PC-9 (cell line): Measurements from ENCODE around the gene NAT8L. TPM values are rescaled to one million over a fixed set of nuclear protein-coding genes. Genes with fewer than 3 reads are reported as not detected.

Source experiments
- BruUV-seq: library from RNA; stranded (reverse); fragments of 400-500 nt; replicated peaks from 2 replicates; lab custom pipeline; 2021; lab: Mats Ljungman, UMichigan
- CTCF ChIA-PET: fragments of 300-600 bp; sonication (Branson Sonifier 250); formaldehyde crosslinking; loops from one replicate; lab custom pipeline; 2022; ENCODE audit warnings: antibody characterized with exemption; lab: Charles Lee
- POLR2A ChIA-PET: fragments of 300-600 bp; sonication (Branson Sonifier 250); formaldehyde crosslinking; loops from one replicate; lab custom pipeline; 2022; ENCODE audit warnings: antibody characterized with exemption; ENCODE audit not compliant: unreplicated experiment; lab: Charles Lee
- DNase-seq, 2 experiments: peaks; one replicate each; pipeline versions ENCODE4 v3.0.0 to v3.0.0-alpha.2; 2015 to 2022; ENCODE audit warnings: mixed read lengths in 1 of 2
- H2AFZ ChIP-seq: fragments of 200-600 bp; sonication (generic); 2 replicates; pipeline ENCODE4 v1.8.1; 2017; ENCODE audit warnings: antibody characterized with exemption
- H3F3A ChIP-seq: fragments of 200-600 bp; sonication (generic); 2 replicates; pipeline ENCODE4 v1.8.1; 2017; ENCODE audit warnings: antibody characterized with exemption, mild to moderate bottlenecking, low read depth; ENCODE audit not compliant: insufficient read depth
- H3K27ac ChIP-seq: fragments of 200-600 bp; sonication (generic); 2 replicates; pipeline ENCODE4 v1.6.1; 2016; ENCODE audit warnings: mixed run types
- H3K27me3 ChIP-seq: fragments of 200-600 bp; sonication (generic); 2 replicates; pipeline ENCODE4 v1.6.1; 2016; ENCODE audit warnings: low read depth, mixed run types; ENCODE audit not compliant: insufficient read depth
- H3K36me3 ChIP-seq: fragments of 200-600 bp; sonication (generic); 2 replicates; pipeline ENCODE4 v1.6.1; 2016; ENCODE audit warnings: low read depth, mixed run types
- H3K4me1 ChIP-seq: fragments of 200-600 bp; sonication (generic); replicated peaks from 2 replicates; pipeline ENCODE4 v1.6.1; 2016; ENCODE audit warnings: mixed run types; ENCODE audit not compliant: insufficient read depth
- H3K4me2 ChIP-seq: fragments of 200-600 bp; sonication (generic); 2 replicates; pipeline ENCODE4 v1.6.1; 2017; ENCODE audit warnings: mixed run types
- H3K4me3 ChIP-seq: fragments of 200-600 bp; sonication (generic); 2 replicates; pipeline ENCODE4 v1.6.1; 2016; ENCODE audit warnings: mixed run types
- H3K79me2 ChIP-seq: fragments of 200-600 bp; sonication (generic); 2 replicates; pipeline ENCODE4 v1.6.1; 2017; ENCODE audit warnings: low read depth, mixed run types
- H3K9me2 ChIP-seq: fragments of 200-600 bp; sonication (generic); 2 replicates; pipeline ENCODE4 v1.8.1; 2017; ENCODE audit warnings: mild to moderate bottlenecking; ENCODE audit not compliant: insufficient read depth
- H3K9me3 ChIP-seq: fragments of 200-600 bp; sonication (generic); 2 replicates; pipeline ENCODE4 v1.8.1; 2016; ENCODE audit warnings: low read depth; ENCODE audit not compliant: insufficient read depth
- H4K20me1 ChIP-seq: fragments of 200-600 bp; sonication (generic); 2 replicates; pipeline ENCODE4 v1.8.1; 2017; ENCODE audit not compliant: insufficient read depth
- EZH2 ChIP-seq: fragments of 200-600 bp; sonication (generic); IDR thresholded peaks from 2 replicates; pipeline ENCODE4 v1.8.0; 2017; ENCODE audit warnings: antibody characterized with exemption, low read depth
- intact Hi-C: fragments of 100-400 bp; cut with micrococcal nuclease; formaldehyde crosslinking; loops from one replicate; pipeline ENCODE4 v1.10.0; 2022; ENCODE audit not compliant: unreplicated experiment
- total RNA-seq: library from RNA; stranded (reverse); gene quantifications from 2 replicates; pipeline ENCODE4 v1.2.3, GENCODE V29; 2021
- TF ChIP-seq, protein P1 (sequence below): fragments of 200-600 bp; sonication (generic); conservative IDR thresholded peaks from 2 replicates; pipeline ENCODE4 v1.6.1; 2017; ENCODE audit warnings: mixed run types, antibody characterized with exemption, mild to moderate bottlenecking, moderate library complexity

Gene NAT8L
- total RNA-seq, 1 experiment from 2014 or later = 2.1 TPM

DNA sequence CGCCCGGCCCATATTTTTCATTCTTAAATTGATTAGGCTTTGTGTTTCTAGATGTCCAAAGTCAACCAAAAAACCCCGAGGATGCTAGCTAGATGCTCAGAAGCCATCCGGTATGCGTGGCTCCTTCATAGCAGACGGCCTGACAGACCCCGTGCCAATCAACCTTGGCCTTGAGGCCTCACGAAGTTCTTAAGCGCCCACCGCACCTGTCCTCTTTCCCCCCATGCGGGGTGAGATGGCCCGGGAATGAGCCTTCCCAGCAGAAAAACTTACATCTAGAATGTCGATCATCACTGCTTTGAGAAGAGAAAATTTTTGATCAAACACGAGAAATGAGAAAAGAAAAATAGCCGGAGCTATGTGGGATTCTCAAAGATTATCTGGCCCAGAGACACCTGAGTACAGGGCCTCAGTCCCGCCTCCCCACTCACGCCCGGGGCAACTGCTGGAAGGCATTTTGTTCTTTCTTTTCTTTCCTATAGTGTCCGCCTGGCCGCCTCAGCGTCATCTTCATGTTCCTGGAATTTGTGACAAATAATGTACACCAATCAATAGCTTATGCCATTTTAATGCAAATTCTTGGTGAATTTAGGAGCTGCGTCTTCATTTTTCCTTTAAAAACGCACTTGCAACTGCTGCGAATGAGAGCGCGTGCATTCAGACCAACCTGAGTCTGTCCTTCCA, 1.6 kb upstream of the NAT8L start:
- TF ChIP-seq EZH2 = no peak
- TF ChIP-seq, protein P1, sequence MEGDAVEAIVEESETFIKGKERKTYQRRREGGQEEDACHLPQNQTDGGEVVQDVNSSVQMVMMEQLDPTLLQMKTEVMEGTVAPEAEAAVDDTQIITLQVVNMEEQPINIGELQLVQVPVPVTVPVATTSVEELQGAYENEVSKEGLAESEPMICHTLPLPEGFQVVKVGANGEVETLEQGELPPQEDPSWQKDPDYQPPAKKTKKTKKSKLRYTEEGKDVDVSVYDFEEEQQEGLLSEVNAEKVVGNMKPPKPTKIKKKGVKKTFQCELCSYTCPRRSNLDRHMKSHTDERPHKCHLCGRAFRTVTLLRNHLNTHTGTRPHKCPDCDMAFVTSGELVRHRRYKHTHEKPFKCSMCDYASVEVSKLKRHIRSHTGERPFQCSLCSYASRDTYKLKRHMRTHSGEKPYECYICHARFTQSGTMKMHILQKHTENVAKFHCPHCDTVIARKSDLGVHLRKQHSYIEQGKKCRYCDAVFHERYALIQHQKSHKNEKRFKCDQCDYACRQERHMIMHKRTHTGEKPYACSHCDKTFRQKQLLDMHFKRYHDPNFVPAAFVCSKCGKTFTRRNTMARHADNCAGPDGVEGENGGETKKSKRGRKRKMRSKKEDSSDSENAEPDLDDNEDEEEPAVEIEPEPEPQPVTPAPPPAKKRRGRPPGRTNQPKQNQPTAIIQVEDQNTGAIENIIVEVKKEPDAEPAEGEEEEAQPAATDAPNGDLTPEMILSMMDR = no peak
- Histone ChIP-seq H3K9me2 (no peaks in the 10 kb centered on the region), H3F3A (no peaks in the 10 kb centered on the region), H3K4me1 (no peaks in the 10 kb centered on the region), H3K79me2 (no peaks in the 10 kb centered on the region), H3K36me3 (no peaks in the 10 kb centered on the region), H4K20me1 (no peaks in the 10 kb centered on the region), H3K27me3 (no peaks in the 10 kb centered on the region), H3K4me2 (no peak overlapping the region), H2AFZ (no peak overlapping the region), H3K27ac (no peak overlapping the region), H3K4me3 (no peak overlapping the region), H3K9me3 (no peaks in the 10 kb centered on the region)
- POLR2A ChIA-PET = no interaction called here
- intact Hi-C loops = no loop called here
- CTCF ChIA-PET = no interaction called here
- no TSS peak for BruUV-seq
- no peak for DNase-seq

DNA sequence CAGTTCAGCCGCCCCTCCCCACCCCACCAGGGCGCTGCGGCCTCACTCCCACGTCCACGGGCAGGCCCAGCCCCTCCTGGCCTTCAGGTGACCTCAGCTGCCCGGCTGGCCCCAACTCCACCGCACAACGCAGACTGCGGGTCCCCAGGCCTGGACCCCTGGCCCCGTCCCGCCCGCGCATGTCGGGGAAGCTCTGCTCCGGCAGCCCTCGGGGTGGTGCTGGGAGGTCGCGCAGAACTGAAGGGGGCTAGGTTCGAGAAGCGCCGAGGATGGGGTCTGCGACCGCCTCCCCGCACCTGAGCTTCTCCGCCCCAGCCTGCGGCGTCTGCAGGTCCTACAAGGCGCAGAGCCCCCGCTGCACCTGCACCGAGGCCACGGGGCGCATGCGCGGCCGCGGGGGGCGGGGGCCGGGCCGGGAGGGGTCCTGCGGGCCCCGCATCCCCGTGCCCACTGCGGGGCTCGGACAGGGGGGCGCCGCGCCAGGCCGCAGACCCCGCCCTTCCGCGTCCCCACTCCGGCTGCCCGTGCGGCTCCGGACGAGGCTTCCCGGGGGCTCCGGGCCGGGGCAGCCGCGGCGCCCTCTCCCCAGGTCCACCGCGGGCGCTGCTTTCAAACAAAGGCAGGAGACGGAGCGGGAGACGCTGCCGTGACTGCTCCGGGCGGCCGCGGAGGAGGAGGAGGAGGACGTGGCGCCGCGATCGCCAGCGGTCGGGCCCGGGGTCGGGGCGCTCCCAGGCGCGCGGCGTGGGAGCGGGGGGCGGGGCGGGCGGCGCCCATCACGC, 672 bp upstream of the NAT8L start:
- intact Hi-C loops = no loop called here
- Histone ChIP-seq H3K9me2 (no peaks in the 10 kb centered on the region), H4K20me1 (no peaks in the 10 kb centered on the region), H3K27ac (no peak overlapping the region), H3K9me3 (no peaks in the 10 kb centered on the region), H3K36me3 (no peaks in the 10 kb centered on the region), H2AFZ (no peak overlapping the region), H3K79me2 (no peaks in the 10 kb centered on the region), H3K27me3 (no peaks in the 10 kb centered on the region), H3K4me3 (peak overlapping the region; percentile 44; the same call in 1 of the 2 replicates), H3F3A (no peaks in the 10 kb centered on the region), H3K4me1 (no peaks in the 10 kb centered on the region), H3K4me2 (peak overlapping the region; percentile 57; the same call in 1 of the 2 replicates)
- no TSS peak for BruUV-seq
- POLR2A ChIA-PET = interaction anchor here (0.5 kb wide), 1 partner anchor 114 kb away, joined by 5 read pairs; no protein-coding TSS in a partner anchor
- CTCF ChIA-PET = no interaction called here
- no peak for DNase-seq
- TF ChIP-seq, protein P1 = no peak
- no peak for TF ChIP-seq EZH2

DNA sequence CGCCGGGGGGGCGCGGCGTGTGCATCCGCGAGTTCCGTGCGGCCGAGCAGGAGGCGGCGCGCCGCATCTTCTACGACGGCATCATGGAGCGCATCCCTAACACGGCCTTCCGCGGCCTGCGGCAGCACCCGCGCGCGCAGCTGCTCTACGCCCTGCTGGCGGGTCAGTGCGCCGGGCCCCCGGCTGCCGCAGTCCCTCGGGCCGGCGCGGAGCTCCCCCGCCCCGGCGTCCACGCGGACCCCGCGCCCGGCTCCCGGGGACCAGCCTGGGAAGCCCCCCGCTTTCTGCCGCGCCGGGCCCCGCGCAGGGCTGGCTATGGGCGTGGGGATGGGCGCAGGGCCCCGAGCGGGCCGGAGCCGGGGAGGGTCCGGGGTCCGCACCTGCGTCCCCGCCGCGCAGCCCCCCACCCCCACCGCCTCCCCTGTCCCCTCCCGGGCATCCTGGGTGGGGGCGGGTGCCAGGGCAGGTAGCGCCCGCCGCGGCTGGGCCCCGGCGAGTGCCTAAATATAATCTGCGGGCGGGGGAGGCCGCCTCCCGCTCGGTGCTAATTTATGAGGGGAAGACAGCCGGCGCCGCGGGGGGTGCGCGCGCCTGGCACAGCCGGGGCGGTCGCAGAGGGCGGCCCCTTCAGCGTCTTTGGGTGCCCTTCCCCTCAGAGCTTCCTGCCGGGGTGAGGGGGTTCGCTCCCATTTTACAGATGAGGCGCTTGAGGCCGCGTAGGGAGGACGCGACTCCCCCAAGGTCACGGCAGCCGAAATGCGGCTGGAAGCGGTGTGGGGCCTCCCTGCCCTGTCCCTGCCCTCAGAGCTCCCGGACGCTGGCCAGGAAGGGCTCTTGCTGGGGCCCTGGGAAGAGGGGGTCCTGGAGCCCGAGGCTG, 837 bp downstream of the NAT8L start:
- H3K4me2 ChIP-seq = no peak overlapping the region
- ChIA-PET POLR2A (interaction anchor here (0.7 kb wide), 1 partner anchor 129 kb away, joined by 8 read pairs; no protein-coding TSS in a partner anchor), CTCF (no interaction called here)
- DNase-seq = peak in 1 of 2 experiments; percentile 3
- H3K9me2 ChIP-seq = no peaks in the 10 kb centered on the region
- H3K4me1 ChIP-seq = no peaks in the 10 kb centered on the region
- no TSS peak for BruUV-seq
- no peaks in the 10 kb centered on the region for H3K9me3 ChIP-seq
- TF ChIP-seq, protein P1 = no peak
- TF ChIP-seq EZH2 = no peak
- H3K79me2 ChIP-seq = no peaks in the 10 kb centered on the region
- H3K27me3 ChIP-seq = no peaks in the 10 kb centered on the region
- no peaks in the 10 kb centered on the region for H3F3A ChIP-seq
- no peak overlapping the region for H3K4me3 ChIP-seq
- no peaks in the 10 kb centered on the region for H3K36me3 ChIP-seq
- H4K20me1 ChIP-seq = no peaks in the 10 kb centered on the region
- H3K27ac ChIP-seq = no peak overlapping the region
- intact Hi-C loops = no loop called here
- H2AFZ ChIP-seq = no peak overlapping the region
